Lung (tissue), 13 donors: Measurements from ENCODE around the gene GYS1. TPM values are rescaled to one million over a fixed set of nuclear protein-coding genes. Genes with fewer than 3 reads are reported as not detected.
"Not testable (repeated sequence)": the region's sequence is repeated elsewhere in the genome, so short reads cannot be mapped to it uniquely, and the experiment has no call there.

ENCODE experiments used
- ATAC-seq: fragments of 200-7000 bp; cut with Tn5 transposase; one replicate; pipeline ENCODE4 v1.9.1; 2020; ENCODE audit warnings: moderate number of reproducible peaks; ENCODE audit not compliant: insufficient read depth, low FRiP score
- DNase-seq, 3 donors: peaks; one replicate each; pipeline ENCODE4 v3.0.0-alpha.2; 2013 to 2017
- H3K27ac ChIP-seq, 2 donors: one replicate each; pipeline ENCODE4 v1.5.1; 2013; ENCODE audit warnings: mild to moderate bottlenecking in 2 of 2, moderate library complexity in 2 of 2, control low read depth in 1 of 2, inconsistent platforms in 1 of 2, low read depth in 1 of 2, low read length in 1 of 2
- H3K27me3 ChIP-seq, 3 donors: one replicate each; pipeline ENCODE4 v1.5.1; 2013; ENCODE audit warnings: low read length in 2 of 3; ENCODE audit not compliant: control insufficient read depth in 3 of 3, insufficient read depth in 3 of 3
- H3K36me3 ChIP-seq, 4 donors: one replicate each; pipeline ENCODE4 v1.5.1; 2013; ENCODE audit warnings: low read length in 4 of 4, mild to moderate bottlenecking in 1 of 4, moderate library complexity in 1 of 4; ENCODE audit not compliant: control insufficient read depth in 4 of 4, insufficient read depth in 4 of 4
- H3K4me1 ChIP-seq, 5 donors: one replicate each; pipeline ENCODE4 v1.5.1; 2013; ENCODE audit warnings: low read length in 5 of 5, mild to moderate bottlenecking in 2 of 5, moderate library complexity in 1 of 5; ENCODE audit not compliant: control insufficient read depth in 5 of 5, insufficient read depth in 5 of 5
- H3K4me3 ChIP-seq: one replicate; pipeline ENCODE4 v1.5.1; 2013; ENCODE audit warnings: mild to moderate bottlenecking, control low read depth, moderate library complexity
- H3K9ac ChIP-seq, 2 donors: one replicate each; pipeline ENCODE4 v1.5.1; 2013; ENCODE audit warnings: low read length in 2 of 2, control low read depth in 1 of 2; ENCODE audit not compliant: insufficient read depth in 1 of 2
- H3K9me3 ChIP-seq, 4 donors: one replicate each; pipeline ENCODE4 v1.5.1; 2013; ENCODE audit warnings: low read length in 3 of 4, mild to moderate bottlenecking in 1 of 4, moderate library complexity in 1 of 4; ENCODE audit not compliant: control insufficient read depth in 4 of 4, insufficient read depth in 3 of 4
- WGBS, 2 donors: extraction: QIAGEN DNeasy Blood & Tissue Kit; methylation state at CpG; one replicate each; pipeline ENCODE4 v1.1.7; 2013; 5-methylcytosine and 5-hydroxymethylcytosine counted together
- polyA plus RNA-seq, 2 donors: library from polyadenylated mRNA; stranded (reverse); fragments of 200-250 nt; gene quantifications; one replicate each; pipeline ENCODE4 v1.2.1, GENCODE V29; 2013
- small RNA-seq: library from RNA; depleted of rRNA; stranded (forward); fragments of <200 nt; gene quantifications from one replicate; pipeline ENCODE3, GENCODE V24; 2014; ENCODE audit warnings: low replicate concordance
- total RNA-seq, 2 donors: library from RNA; depleted of rRNA in 1 of 2; stranded (reverse); fragments of >200 nt in 1 of 2; gene quantifications; one replicate each; pipeline ENCODE4 v1.2.1, GENCODE V29; 2014 to 2021
- TF ChIP-seq, protein P1 (sequence below): IDR thresholded peaks from 2 replicates; pipeline ENCODE4 v1.5.1; 2012; ENCODE audit warnings: mild to moderate bottlenecking; ENCODE audit errors: control extremely low read depth, extremely low read depth
- donor health status: control.
- donor health status: control.
- donor health status: Bipolar disorder and iron deficiency.
- donor health status: healthy.
- donor health status: DM: yes; HTN: yes; CAD: no.

GYS1 gene
- total and polyA plus RNA-seq, 4 donors: 22.7 to 49.7 (median 31.9) TPM

DNA sequence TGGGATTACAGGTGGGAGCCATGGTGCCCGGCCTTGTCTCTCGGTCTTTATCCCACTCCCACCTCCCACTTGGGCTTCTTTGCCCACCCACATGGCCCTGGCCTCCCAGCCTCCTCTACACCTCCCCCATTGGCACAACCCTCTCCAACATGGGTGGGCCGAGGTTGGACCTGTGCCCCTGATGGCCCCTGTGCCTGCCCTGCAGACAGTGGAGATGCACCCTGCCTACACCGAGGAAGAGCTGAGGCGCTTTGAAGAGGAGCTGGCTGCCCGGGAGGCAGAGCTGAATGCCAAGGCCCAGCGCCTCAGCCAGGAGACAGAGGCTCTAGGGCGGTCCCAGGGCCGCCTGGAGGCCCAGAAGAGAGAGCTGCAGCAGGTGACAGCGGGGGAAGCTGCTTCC, 72.2 kb downstream of the GYS1 start:
- no peak for DNase-seq
- Histone ChIP-seq H3K36me3 (peaks cover 15 to 46% (median 18%) of the 10 kb centered on the region in 4 donors), H3K9me3 (no peaks in the 10 kb centered on the region), H3K4me3 (no peak overlapping the region), H3K27me3 (no peaks in the 10 kb centered on the region), H3K27ac (no peak overlapping the region), H3K9ac (no peak overlapping the region), H3K4me1 (peaks cover 0 to 3% (median 0%) of the 10 kb centered on the region in 5 donors)
- TF ChIP-seq, protein P1, sequence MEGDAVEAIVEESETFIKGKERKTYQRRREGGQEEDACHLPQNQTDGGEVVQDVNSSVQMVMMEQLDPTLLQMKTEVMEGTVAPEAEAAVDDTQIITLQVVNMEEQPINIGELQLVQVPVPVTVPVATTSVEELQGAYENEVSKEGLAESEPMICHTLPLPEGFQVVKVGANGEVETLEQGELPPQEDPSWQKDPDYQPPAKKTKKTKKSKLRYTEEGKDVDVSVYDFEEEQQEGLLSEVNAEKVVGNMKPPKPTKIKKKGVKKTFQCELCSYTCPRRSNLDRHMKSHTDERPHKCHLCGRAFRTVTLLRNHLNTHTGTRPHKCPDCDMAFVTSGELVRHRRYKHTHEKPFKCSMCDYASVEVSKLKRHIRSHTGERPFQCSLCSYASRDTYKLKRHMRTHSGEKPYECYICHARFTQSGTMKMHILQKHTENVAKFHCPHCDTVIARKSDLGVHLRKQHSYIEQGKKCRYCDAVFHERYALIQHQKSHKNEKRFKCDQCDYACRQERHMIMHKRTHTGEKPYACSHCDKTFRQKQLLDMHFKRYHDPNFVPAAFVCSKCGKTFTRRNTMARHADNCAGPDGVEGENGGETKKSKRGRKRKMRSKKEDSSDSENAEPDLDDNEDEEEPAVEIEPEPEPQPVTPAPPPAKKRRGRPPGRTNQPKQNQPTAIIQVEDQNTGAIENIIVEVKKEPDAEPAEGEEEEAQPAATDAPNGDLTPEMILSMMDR: no peak
- WGBS, 2 donors: 86 to 90% methylated on average over 10 of the region's 10 CpGs
- ATAC-seq: no peak

DNA sequence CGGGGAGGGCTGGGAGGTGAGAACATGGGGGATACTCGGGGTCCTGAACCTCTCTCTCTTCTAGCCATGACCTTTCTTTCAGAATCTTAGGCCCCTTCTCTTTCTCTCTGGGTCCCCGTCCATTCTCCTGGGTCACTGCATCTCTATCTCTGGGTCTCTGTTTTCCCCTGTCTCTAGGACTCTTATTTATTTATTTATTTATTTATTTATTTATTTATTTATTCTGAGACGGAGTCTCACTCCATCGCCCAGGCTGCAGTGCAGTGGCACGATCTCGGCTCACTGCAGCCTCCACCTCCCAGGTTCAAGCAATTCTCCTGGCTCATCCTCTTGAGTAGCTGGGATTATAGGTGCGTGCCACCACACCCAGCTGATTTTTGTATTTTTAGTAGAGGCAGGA, 73.8 kb downstream of the GYS1 start:
- not testable (repeated sequence) for H3K27me3 ChIP-seq, H3K9ac ChIP-seq, H3K4me1 ChIP-seq, ATAC-seq, H3K9me3 ChIP-seq, H3K4me3 ChIP-seq, DNase-seq, H3K27ac ChIP-seq
- 93 to 99% methylated on average over 8 of the region's 8 CpGs for WGBS, 2 donors
- H3K36me3 ChIP-seq: peaks cover 15 to 51% (median 23%) of the 10 kb centered on the region in 4 donors

DNA sequence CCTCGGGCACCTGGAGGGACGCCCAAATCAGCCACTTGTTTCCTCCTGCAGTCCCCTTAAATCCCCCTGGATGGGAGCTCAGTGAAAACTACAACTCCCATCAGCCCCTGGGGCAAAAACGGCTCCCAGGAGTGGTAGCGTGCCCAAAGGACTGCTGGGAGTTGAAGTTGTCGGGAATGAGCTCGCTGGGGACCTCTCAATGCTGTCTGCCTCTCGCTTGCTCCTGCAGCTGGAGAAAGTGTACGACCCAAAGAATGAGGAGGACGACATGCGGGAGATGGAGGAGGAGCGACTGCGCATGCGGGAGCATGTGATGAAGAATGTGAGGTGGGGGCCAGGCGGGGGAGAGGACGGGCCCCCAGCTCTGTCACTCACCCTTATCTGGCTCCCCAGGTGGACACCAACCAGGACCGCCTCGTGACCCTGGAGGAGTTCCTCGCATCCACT, 74.3 kb downstream of the GYS1 start:
- 91 to 93% methylated on average over 18 of the region's 18 CpGs for WGBS, 2 donors
- TF ChIP-seq, protein P1: no peak
- peak; percentile 29 to 48 (median 29) for DNase-seq
- Histone ChIP-seq H3K27me3 (no peaks in the 10 kb centered on the region), H3K9ac (no peak overlapping the region), H3K4me1 (peaks cover 0 to 3% (median 0%) of the 10 kb centered on the region in 5 donors), H3K4me3 (no peak overlapping the region), H3K36me3 (peaks cover 15 to 54% (median 25%) of the 10 kb centered on the region in 4 donors), H3K9me3 (no peaks in the 10 kb centered on the region), H3K27ac (no peak overlapping the region)
- ATAC-seq: no peak

Small RNA genes within 50 kb of the gene (small RNA-seq; reads per million reads assigned to genes)
- not detected for gene AC026803.1
- gene MIR6798: 0.17 reads per million

Other genes with a start within 250 kb of the GYS1 start
- 1 to 10 TPM; 1.2 to 3.1 TPM for gene IZUMO1, start 246.4 kb downstream of the GYS1 start, total RNA-seq
- 1 to 10 TPM in 1 of 2 donors, under 1 TPM in 1; 0.97 to 2.4 TPM for gene IZUMO1, start 246.4 kb downstream of the GYS1 start, polyA plus RNA-seq
- 10 to 100 TPM in 1 of 2 donors, 1 to 10 TPM in 1; 5.1 to 12.4 TPM for gene FUT1, start 240.7 kb downstream of the GYS1 start, total RNA-seq
- gene FUT1, start 240.7 kb downstream of the GYS1 start, polyA plus RNA-seq: 1 to 10 TPM; 5.5 to 8.6 TPM
- gene FGF21, start 237.8 kb downstream of the GYS1 start, total RNA-seq: not detected
- not detected for gene FGF21, start 237.8 kb downstream of the GYS1 start, polyA plus RNA-seq
- gene BCAT2, start 182.3 kb downstream of the GYS1 start, total RNA-seq: 10 to 100 TPM; 36.5 to 93.7 TPM
- gene BCAT2, start 182.3 kb downstream of the GYS1 start, polyA plus RNA-seq: 10 to 100 TPM; 63.9 to 72.7 TPM
- 10 to 100 TPM; 12.8 to 17.9 TPM for gene HSD17B14, start 156.8 kb downstream of the GYS1 start, total RNA-seq
- 10 to 100 TPM in 1 of 2 donors, 1 to 10 TPM in 1; 9.0 to 39.1 TPM for gene HSD17B14, start 156.8 kb downstream of the GYS1 start, polyA plus RNA-seq
- gene PLEKHA4, start 124.7 kb downstream of the GYS1 start, total RNA-seq: 10 to 100 TPM in 1 of 2 donors, 1 to 10 TPM in 1; 8.4 to 57.7 TPM
- gene PLEKHA4, start 124.7 kb downstream of the GYS1 start, polyA plus RNA-seq: 10 to 100 TPM; 19.3 to 22.0 TPM
- gene PPP1R15A, start 120.9 kb downstream of the GYS1 start, total RNA-seq: 100 to 1,000 TPM; 101 to 104 TPM
- 100 to 1,000 TPM; 203 to 208 TPM for gene PPP1R15A, start 120.9 kb downstream of the GYS1 start, polyA plus RNA-seq
- gene TULP2, start 94.6 kb downstream of the GYS1 start, total RNA-seq: under 1 TPM; 0.31 to 0.54 TPM
- gene TULP2, start 94.6 kb downstream of the GYS1 start, polyA plus RNA-seq: under 1 TPM; 0.13 to 0.20 TPM
- gene NUCB1, start 93.0 kb downstream of the GYS1 start, total RNA-seq: 100 to 1,000 TPM; 214 to 346 TPM
- gene NUCB1, start 93.0 kb downstream of the GYS1 start, polyA plus RNA-seq: 100 to 1,000 TPM; 362 to 367 TPM
- gene DHDH, start 59.6 kb downstream of the GYS1 start, total RNA-seq: 1 to 10 TPM in 1 of 2 donors, under 1 TPM in 1; 0.51 to 2.8 TPM
- gene DHDH, start 59.6 kb downstream of the GYS1 start, polyA plus RNA-seq: 1 to 10 TPM in 1 of 2 donors, under 1 TPM in 1; 1.00 to 6.0 TPM
- 100 to 1,000 TPM in 1 of 2 donors, 10 to 100 TPM in 1; 25.9 to 109 TPM for gene BAX, start 38.4 kb downstream of the GYS1 start, total RNA-seq
- 100 to 1,000 TPM in 1 of 2 donors, 10 to 100 TPM in 1; 99.0 to 121 TPM for gene BAX, start 38.4 kb downstream of the GYS1 start, polyA plus RNA-seq
- gene FTL, start 28.0 kb downstream of the GYS1 start, total RNA-seq: 1,000 to 10,000 TPM; 2,880 to 6,540 TPM
- gene FTL, start 28.0 kb downstream of the GYS1 start, polyA plus RNA-seq: over 10,000 TPM; 17,775 to 22,369 TPM
- 100 to 1,000 TPM in 1 of 2 donors, 10 to 100 TPM in 1; 85.6 to 108 TPM for gene RUVBL2, start 578 bp upstream of the GYS1 start, total RNA-seq
- 100 to 1,000 TPM in 1 of 2 donors, 10 to 100 TPM in 1; 80.7 to 112 TPM for gene RUVBL2, start 578 bp upstream of the GYS1 start, polyA plus RNA-seq
- gene LHB, start 23.8 kb upstream of the GYS1 start, total RNA-seq: under 1 TPM in 1 of 2 donors, not detected in 1; 0.74 TPM
- under 1 TPM; 0.32 to 0.67 TPM for gene LHB, start 23.8 kb upstream of the GYS1 start, polyA plus RNA-seq
- gene CGB3, start 31.0 kb upstream of the GYS1 start, total RNA-seq: not detected
- gene CGB3, start 31.0 kb upstream of the GYS1 start, polyA plus RNA-seq: not detected
- gene CGB2, start 38.6 kb upstream of the GYS1 start, total RNA-seq: under 1 TPM in 1 of 2 donors, not detected in 1; 0.58 TPM
- gene CGB2, start 38.6 kb upstream of the GYS1 start, polyA plus RNA-seq: not detected
- not detected for gene CGB1, start 43.6 kb upstream of the GYS1 start, total RNA-seq
- not detected for gene CGB1, start 43.6 kb upstream of the GYS1 start, polyA plus RNA-seq
- not detected for gene CGB5, start 50.5 kb upstream of the GYS1 start, total RNA-seq
- gene CGB5, start 50.5 kb upstream of the GYS1 start, polyA plus RNA-seq: not detected
- not detected for gene CGB8, start 55.8 kb upstream of the GYS1 start, total RNA-seq
- not detected for gene CGB8, start 55.8 kb upstream of the GYS1 start, polyA plus RNA-seq
- under 1 TPM; 0.11 to 0.21 TPM for gene CGB7, start 64.4 kb upstream of the GYS1 start, total RNA-seq
- gene CGB7, start 64.4 kb upstream of the GYS1 start, polyA plus RNA-seq: under 1 TPM; 0.29 to 0.57 TPM
- 1 to 10 TPM; 2.1 to 2.9 TPM for gene NTF4, start 71.5 kb upstream of the GYS1 start, total RNA-seq
- 1 to 10 TPM; 2.8 to 5.2 TPM for gene NTF4, start 71.5 kb upstream of the GYS1 start, polyA plus RNA-seq
- not detected for gene KCNA7, start 79.4 kb upstream of the GYS1 start, total RNA-seq
- gene KCNA7, start 79.4 kb upstream of the GYS1 start, polyA plus RNA-seq: not detected
- gene SNRNP70, start 92.1 kb upstream of the GYS1 start, total RNA-seq: 100 to 1,000 TPM; 168 to 251 TPM
- gene SNRNP70, start 92.1 kb upstream of the GYS1 start, polyA plus RNA-seq: 100 to 1,000 TPM; 143 to 191 TPM
- gene LIN7B, start 121.1 kb upstream of the GYS1 start, total RNA-seq: 1 to 10 TPM; 6.6 to 7.8 TPM
- 10 to 100 TPM in 1 of 2 donors, 1 to 10 TPM in 1; 6.4 to 12.4 TPM for gene LIN7B, start 121.1 kb upstream of the GYS1 start, polyA plus RNA-seq
- 1 to 10 TPM in 1 of 2 donors, not detected in 1; 1.9 TPM for gene C19orf73, start 125.8 kb upstream of the GYS1 start, total RNA-seq
- gene C19orf73, start 125.8 kb upstream of the GYS1 start, polyA plus RNA-seq: 1 to 10 TPM; 3.1 to 4.3 TPM
- gene PPFIA3, start 126.2 kb upstream of the GYS1 start, total RNA-seq: 1 to 10 TPM; 3.0 to 8.4 TPM
- gene PPFIA3, start 126.2 kb upstream of the GYS1 start, polyA plus RNA-seq: 10 to 100 TPM in 1 of 2 donors, 1 to 10 TPM in 1; 8.8 to 10.6 TPM
- 1 to 10 TPM in 1 of 2 donors, under 1 TPM in 1; 0.18 to 5.7 TPM for gene HRC, start 162.1 kb upstream of the GYS1 start, total RNA-seq
- 1 to 10 TPM in 1 of 2 donors, under 1 TPM in 1; 0.14 to 2.0 TPM for gene HRC, start 162.1 kb upstream of the GYS1 start, polyA plus RNA-seq
- gene TRPM4, start 164.5 kb upstream of the GYS1 start, total RNA-seq: 10 to 100 TPM; 19.8 to 70.1 TPM
- gene TRPM4, start 164.5 kb upstream of the GYS1 start, polyA plus RNA-seq: 10 to 100 TPM; 15.6 to 24.9 TPM